Measurements from ENCODE around the gene MSL3. TPM values are rescaled to one million over a fixed set of nuclear protein-coding genes. Genes with fewer than 3 reads are reported as not detected.

Gene MSL3
- polyA plus RNA-seq, 1 donor from 2014 or later, result 37.2 TPM

GRCh38 chrX:11758400-11759171 is 549 bp downstream of the MSL3 start:
- peak overlapping the region; percentile 46 for H2AFZ ChIP-seq (ENCODE audit: low read depth, low read length)
- H3K9me3 ChIP-seq (ENCODE audit: low read length), result no peaks in the 10 kb centered on the region
- peak overlapping the region; percentile 51 for H3K4me2 ChIP-seq (ENCODE audit: low read length)
- H3F3A ChIP-seq (ENCODE audit: insufficient read depth, low read length, poor library complexity, severe bottlenecking), result no peaks in the 10 kb centered on the region
- peak; percentile 87 for TF ChIP-seq POLR2AphosphoS5 (IDR thresholded peaks at IDR 0.05)
- no peak for TF ChIP-seq SMC3 (conservative IDR thresholded peaks at IDR 0.05; ENCODE audit: poor library complexity)
- TF ChIP-seq, protein P1, sequence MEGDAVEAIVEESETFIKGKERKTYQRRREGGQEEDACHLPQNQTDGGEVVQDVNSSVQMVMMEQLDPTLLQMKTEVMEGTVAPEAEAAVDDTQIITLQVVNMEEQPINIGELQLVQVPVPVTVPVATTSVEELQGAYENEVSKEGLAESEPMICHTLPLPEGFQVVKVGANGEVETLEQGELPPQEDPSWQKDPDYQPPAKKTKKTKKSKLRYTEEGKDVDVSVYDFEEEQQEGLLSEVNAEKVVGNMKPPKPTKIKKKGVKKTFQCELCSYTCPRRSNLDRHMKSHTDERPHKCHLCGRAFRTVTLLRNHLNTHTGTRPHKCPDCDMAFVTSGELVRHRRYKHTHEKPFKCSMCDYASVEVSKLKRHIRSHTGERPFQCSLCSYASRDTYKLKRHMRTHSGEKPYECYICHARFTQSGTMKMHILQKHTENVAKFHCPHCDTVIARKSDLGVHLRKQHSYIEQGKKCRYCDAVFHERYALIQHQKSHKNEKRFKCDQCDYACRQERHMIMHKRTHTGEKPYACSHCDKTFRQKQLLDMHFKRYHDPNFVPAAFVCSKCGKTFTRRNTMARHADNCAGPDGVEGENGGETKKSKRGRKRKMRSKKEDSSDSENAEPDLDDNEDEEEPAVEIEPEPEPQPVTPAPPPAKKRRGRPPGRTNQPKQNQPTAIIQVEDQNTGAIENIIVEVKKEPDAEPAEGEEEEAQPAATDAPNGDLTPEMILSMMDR (IDR thresholded peaks at IDR 0.05; ENCODE audit: poor library complexity, severe bottlenecking), result peak; percentile 61
- no peak for TF ChIP-seq RAD21 (conservative IDR thresholded peaks at IDR 0.05)
- TF ChIP-seq EZH2 (IDR thresholded peaks at IDR 0.05; ENCODE audit: borderline replicate concordance, insufficient read depth, low read length, poor library complexity, severe bottlenecking), result no peak
- no peak for TF ChIP-seq REST (IDR thresholded peaks at IDR 0.05; ENCODE audit: borderline replicate concordance)
- TF ChIP-seq TAF1 (IDR thresholded peaks at IDR 0.05; ENCODE audit: low read depth), result no peak
- no peak for TF ChIP-seq EP300 (conservative IDR thresholded peaks at IDR 0.05; ENCODE audit: poor library complexity, severe bottlenecking)
- peak; percentile 50 for TF ChIP-seq MXI1 (conservative IDR thresholded peaks at IDR 0.05; ENCODE audit: poor library complexity, severe bottlenecking)
- H3K27me3 ChIP-seq (ENCODE audit: insufficient read depth, low read depth, low read length), result no peaks in the 10 kb centered on the region
- no peaks in the 10 kb centered on the region for H3K79me2 ChIP-seq (replicated peaks; ENCODE audit: insufficient read depth, low read length)
- no peaks in the 10 kb centered on the region for H3K36me3 ChIP-seq (ENCODE audit: insufficient read depth, low read length)
- H3K27ac ChIP-seq (ENCODE audit: low read length), result peak overlapping the region; percentile 72
- no peaks in the 10 kb centered on the region for H4K20me1 ChIP-seq (ENCODE audit: insufficient read depth)
- peak overlapping the region; percentile 88 for H3K4me3 ChIP-seq (ENCODE audit: low read length)
- peak overlapping the region; percentile 83 for H3K9ac ChIP-seq (ENCODE audit: low read length)
- H3K9me2 ChIP-seq (ENCODE audit: insufficient read depth, low read length), result no peaks in the 10 kb centered on the region

- Histone ChIP-seq H3F3A (ENCODE audit: insufficient read depth, low read length, poor library complexity, severe bottlenecking) (no peaks in the 10 kb centered on the region), H3K9me3 (ENCODE audit: low read length) (no peaks in the 10 kb centered on the region), H4K20me1 (ENCODE audit: insufficient read depth) (no peaks in the 10 kb centered on the region), H2AFZ (ENCODE audit: low read depth, low read length) (peak overlapping the region; percentile 46), H3K36me3 (ENCODE audit: insufficient read depth, low read length) (no peaks in the 10 kb centered on the region), H3K27me3 (ENCODE audit: insufficient read depth, low read depth, low read length) (no peaks in the 10 kb centered on the region), H3K9me2 (ENCODE audit: insufficient read depth, low read length) (no peaks in the 10 kb centered on the region), H3K4me3 (ENCODE audit: low read length) (peak overlapping the region; percentile 88), H3K4me2 (ENCODE audit: low read length) (peak overlapping the region; percentile 51), H3K9ac (ENCODE audit: low read length) (peak overlapping the region; percentile 83), H3K79me2 (replicated peaks; ENCODE audit: insufficient read depth, low read length) (no peaks in the 10 kb centered on the region), H3K27ac (ENCODE audit: low read length) (peak overlapping the region; percentile 72)
- TF ChIP-seq REST (IDR thresholded peaks at IDR 0.05; ENCODE audit: borderline replicate concordance) (no peak), POLR2AphosphoS5 (IDR thresholded peaks at IDR 0.05) (peak; percentile 24), EP300 (conservative IDR thresholded peaks at IDR 0.05; ENCODE audit: poor library complexity, severe bottlenecking) (no peak)
These were observed 1.1 kb downstream of the MSL3 start for GRCh38 chrX:11759172-11759460.

All from neural cell (in vitro differentiated cells).